ENCODE data around the gene GCNA.
"Not testable (repeated sequence)": the region's sequence is repeated elsewhere in the genome, so short reads cannot be mapped to it uniquely, and the experiment has no call there.

The GCNA gene

DNA sequence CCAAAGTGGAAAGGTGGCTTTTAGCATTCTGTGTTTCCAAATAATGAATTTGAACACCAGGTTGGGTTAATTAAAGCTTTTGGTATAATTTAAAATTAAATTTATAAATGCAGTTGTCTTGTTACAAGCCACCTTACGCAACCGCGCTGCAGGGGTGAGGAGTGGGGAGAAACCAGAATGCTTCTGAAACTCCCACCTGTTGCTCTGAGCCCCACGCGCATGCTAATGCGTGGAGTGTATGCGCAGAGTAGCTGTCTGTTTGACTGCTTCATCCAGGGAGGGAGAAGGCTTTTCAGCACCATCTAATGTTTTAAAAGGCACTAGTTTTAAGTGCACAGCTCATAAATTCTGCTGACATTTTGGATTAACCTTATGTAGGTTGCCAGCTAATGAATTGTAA lies 32.9 kb upstream of the GCNA start:
- DNase-seq (ENCODE audit: insufficient read length, low spot score) = no peak
- FAIRE-seq = no peak
- TF ChIP-seq, protein P1, sequence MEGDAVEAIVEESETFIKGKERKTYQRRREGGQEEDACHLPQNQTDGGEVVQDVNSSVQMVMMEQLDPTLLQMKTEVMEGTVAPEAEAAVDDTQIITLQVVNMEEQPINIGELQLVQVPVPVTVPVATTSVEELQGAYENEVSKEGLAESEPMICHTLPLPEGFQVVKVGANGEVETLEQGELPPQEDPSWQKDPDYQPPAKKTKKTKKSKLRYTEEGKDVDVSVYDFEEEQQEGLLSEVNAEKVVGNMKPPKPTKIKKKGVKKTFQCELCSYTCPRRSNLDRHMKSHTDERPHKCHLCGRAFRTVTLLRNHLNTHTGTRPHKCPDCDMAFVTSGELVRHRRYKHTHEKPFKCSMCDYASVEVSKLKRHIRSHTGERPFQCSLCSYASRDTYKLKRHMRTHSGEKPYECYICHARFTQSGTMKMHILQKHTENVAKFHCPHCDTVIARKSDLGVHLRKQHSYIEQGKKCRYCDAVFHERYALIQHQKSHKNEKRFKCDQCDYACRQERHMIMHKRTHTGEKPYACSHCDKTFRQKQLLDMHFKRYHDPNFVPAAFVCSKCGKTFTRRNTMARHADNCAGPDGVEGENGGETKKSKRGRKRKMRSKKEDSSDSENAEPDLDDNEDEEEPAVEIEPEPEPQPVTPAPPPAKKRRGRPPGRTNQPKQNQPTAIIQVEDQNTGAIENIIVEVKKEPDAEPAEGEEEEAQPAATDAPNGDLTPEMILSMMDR (IDR thresholded peaks at IDR 0.05; ENCODE audit: insufficient read depth, missing control alignments) = no peak

DNA sequence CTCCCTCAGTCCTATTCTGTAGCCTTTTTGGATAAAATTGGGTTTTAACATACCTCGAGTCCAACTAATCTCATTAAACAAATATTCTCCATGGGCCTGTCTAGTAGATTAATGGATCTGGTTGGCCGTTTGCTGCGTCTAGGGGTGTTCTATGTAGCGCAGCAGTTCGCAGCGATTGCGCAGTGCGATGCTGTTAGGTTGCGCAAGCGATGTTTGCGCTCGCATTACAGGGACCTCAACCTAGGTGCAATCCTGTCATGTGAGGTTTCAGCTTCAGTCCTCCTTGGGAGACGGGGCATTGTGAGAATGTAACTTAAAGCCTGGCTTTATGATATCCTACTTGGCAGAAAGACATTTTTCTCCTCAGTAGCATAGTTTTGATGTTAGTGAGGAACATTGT lies 31.4 kb upstream of the GCNA start:
- TF ChIP-seq, protein P1 (IDR thresholded peaks at IDR 0.05; ENCODE audit: insufficient read depth, missing control alignments) = no peak
- FAIRE-seq = no peak
- DNase-seq (ENCODE audit: insufficient read length, low spot score) = no peak

DNA sequence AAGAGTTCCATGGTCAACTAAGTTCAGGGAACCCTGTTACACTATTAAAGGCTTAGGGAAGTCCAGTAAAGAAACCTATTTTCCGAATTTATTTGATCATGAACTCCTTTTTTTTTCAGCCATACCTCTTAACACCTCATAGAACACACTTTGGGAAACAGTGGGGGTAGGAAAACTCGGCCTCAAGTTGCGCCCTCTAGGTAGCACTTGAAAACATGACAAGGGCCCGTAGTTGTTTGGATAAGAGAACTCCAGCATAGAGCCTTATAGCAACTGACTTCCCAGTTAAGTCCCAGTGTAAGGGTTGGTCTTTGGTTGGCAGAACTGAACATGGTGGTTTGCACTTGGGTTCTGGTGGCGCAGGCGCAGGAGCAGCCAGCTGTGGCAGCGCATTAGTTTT lies 30.9 kb upstream of the GCNA start:
- TF ChIP-seq, protein P1 (IDR thresholded peaks at IDR 0.05; ENCODE audit: insufficient read depth, missing control alignments) = no peak
- DNase-seq (ENCODE audit: insufficient read length, low spot score) (no peak), FAIRE-seq (no peak)

DNA sequence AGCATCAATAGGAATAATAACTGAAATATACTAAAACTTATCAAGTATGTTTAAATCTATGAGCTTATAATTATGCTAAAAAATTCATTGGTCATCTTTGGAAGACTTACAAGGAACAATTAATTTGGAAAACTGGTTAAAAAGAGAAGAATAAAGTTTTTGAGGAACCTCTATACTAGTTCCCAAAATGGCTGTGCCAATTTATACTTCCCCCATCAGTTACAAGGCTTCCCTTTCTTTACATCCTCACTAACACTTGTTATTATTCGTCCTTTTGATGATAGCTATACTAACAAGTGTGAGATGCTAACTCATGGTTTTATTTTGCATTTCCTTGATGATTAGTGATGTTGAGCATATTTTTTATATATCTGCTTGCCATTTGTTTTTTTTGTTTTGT lies 28.3 kb upstream of the GCNA start:
- DNase-seq (ENCODE audit: insufficient read length, low spot score) (no peak), FAIRE-seq (no peak)
- TF ChIP-seq, protein P1 (IDR thresholded peaks at IDR 0.05; ENCODE audit: insufficient read depth, missing control alignments) = no peak

DNA sequence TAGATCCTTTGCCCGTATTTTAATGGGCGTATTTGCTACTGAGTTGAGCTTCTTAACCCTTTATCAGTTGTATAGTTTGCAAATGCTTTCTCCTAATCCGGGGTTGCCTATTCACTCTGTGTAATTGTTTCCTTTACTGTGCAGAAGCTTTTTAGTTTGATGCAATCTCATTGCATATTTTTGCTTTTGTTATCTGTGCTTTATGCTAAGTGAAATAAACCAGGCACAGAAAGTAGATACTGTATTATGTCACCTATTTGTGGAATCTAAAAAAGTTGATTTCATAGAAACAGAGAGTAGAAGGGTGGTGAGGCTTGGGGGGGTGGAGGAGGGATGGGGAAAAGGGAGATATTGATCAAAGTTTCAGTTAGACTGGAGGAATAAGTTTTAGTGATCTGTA lies 27.7 kb upstream of the GCNA start:
- TF ChIP-seq, protein P1 (IDR thresholded peaks at IDR 0.05; ENCODE audit: insufficient read depth, missing control alignments) = no peak
- DNase-seq (ENCODE audit: insufficient read length, low spot score) (no peak), FAIRE-seq (no peak)

DNA sequence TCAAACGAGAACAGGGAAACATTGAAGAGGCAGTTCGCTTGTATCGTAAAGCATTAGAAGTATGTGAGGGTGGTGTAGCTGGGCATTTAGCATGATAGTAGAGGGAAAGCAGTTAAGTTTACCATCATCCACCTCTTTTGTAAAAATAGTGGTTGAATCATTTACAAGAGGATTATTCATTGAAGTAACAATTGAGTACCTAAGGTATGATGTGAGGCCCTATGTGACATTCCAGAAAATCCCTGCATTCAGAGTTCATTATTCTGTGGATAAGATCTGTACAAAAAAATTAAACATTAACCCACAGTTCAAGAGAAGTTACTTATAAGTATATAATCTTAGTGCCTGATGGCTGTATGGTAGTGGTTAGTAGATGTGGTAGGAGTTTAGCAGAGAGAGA lies 22.2 kb upstream of the GCNA start:
- DNase-seq (ENCODE audit: insufficient read length, low spot score) = no peak
- TF ChIP-seq, protein P1 (IDR thresholded peaks at IDR 0.05; ENCODE audit: insufficient read depth, missing control alignments) = no peak

DNA sequence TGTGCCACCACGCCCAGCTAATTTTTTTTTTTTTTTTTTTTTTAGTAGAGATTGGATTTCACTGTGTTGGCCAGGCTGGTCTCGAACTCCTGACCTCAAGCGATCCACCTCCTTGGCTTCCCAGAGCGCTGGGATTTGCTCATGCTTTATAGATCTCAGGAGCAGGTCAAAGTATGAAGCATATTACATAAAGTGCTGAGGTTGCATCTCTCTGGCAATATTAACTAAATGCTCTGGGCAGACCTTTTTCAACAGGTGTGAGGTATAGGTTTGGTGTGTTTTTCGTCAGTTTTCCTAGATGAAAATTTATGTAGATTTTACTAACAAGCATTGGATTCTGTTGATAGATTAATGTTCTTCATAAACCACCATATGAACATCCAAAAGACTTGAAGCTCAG lies 19.3 kb upstream of the GCNA start:
- DNase-seq (ENCODE audit: insufficient read length, low spot score) (no peak), FAIRE-seq (no peak)
- TF ChIP-seq, protein P1 (IDR thresholded peaks at IDR 0.05; ENCODE audit: insufficient read depth, missing control alignments) = no peak

More for the DNA sequence above, 22.2 kb upstream of the GCNA start:
- FAIRE-seq = no peak

DNA sequence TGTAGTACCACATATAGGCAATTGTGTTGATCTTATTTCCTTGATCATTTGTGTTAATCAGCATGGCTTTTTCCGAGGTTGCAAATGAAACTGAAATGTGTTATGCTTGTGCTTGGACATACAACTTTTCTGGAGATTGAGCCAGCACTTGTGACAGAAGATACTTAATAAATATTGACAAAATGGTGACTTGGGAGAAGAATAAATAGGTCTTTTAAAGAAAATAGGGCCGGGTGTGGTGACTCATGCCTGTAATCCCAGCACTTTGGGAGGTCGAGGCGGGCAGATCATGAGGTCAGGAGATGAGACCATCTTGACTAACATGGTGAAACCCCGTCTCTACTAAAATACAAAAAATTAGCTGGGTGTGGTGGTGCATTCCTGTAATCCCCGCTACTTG lies 18.5 kb upstream of the GCNA start:
- not testable (repeated sequence) for FAIRE-seq; DNase-seq (ENCODE audit: insufficient read length, low spot score)
